ENCODE results near the gene KLHL28.

The KLHL28 gene

GRCh38 chr14:44952391-44953110 is 9.2 kb downstream of the KLHL28 start:
- DNase-seq (ENCODE audit: low spot score in 2 of 2), result no peak
- Histone ChIP-seq H3K4me3 (no peak overlapping the region), H3K27me3 (ENCODE audit: low read depth) (no peaks in the 10 kb centered on the region), H3K4me1 (no peaks in the 10 kb centered on the region), H3K36me3 (replicated peaks) (no peaks in the 10 kb centered on the region), H3K9me3 (no peaks in the 10 kb centered on the region)
- in situ Hi-C loops (cut with MboI; ENCODE audit: low sequenced_read_pairs), result no loop called here

DNA sequence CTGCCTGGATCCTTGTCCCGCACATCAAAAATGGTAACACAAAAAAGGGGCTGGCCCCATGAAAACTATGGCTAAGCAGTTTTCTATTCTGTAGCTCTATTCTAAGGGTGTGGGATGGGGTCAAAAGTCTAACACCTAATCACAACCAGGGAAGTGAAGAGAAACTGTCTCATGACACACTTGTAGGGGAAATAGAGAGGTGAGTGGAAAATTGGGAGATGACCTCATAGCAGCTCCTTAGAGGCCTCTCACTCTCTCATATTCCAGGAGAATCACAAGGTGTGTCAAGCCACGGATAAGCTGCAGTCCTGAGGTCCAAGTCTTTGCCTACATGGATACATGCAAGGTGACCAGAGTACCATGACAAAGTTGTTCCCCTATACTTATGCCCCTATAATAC is 10.7 kb downstream of the KLHL28 start:
- no peaks in the 10 kb centered on the region for H3K4me1 ChIP-seq
- no peaks in the 10 kb centered on the region for H3K36me3 ChIP-seq (replicated peaks)
- in situ Hi-C loops (cut with MboI; ENCODE audit: low sequenced_read_pairs), result no loop called here

GRCh38 chr14:44945264-44945663 is 16.5 kb downstream of the KLHL28 start:
- Histone ChIP-seq H3K36me3 (replicated peaks) (peaks cover 8% of the 10 kb centered on the region; the same call in 1 of the 2 replicates), H3K4me1 (no peaks in the 10 kb centered on the region), H3K4me3 (no peak overlapping the region), H3K9me3 (no peaks in the 10 kb centered on the region), H3K27me3 (ENCODE audit: low read depth) (no peaks in the 10 kb centered on the region)
- DNase-seq (ENCODE audit: low spot score in 2 of 2), result no peak
- in situ Hi-C loops (cut with MboI; ENCODE audit: low sequenced_read_pairs), result no loop called here

More for the DNA sequence above, 10.7 kb downstream of the KLHL28 start:
- Histone ChIP-seq H3K9me3 (no peaks in the 10 kb centered on the region), H3K27me3 (ENCODE audit: low read depth) (no peaks in the 10 kb centered on the region), H3K4me3 (no peak overlapping the region)
- DNase-seq (ENCODE audit: low spot score in 2 of 2), result no peak

DNA sequence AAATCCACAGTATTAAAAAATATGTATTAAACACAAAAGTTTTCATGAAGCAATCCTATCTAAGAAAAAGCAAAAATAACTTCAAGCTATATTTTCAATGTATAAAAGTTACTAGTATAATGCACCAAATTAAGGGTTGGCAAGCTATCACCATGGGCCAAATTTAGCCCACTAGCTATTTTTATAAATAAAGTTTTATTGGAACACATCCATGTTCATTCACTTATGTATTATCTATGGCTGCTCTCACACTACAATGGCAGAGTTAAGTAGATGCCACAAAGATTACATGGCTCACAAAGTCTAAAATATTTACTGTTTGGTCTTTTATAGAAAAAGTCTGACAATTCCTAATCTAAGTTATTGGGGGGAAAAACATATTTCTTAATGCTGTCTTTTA is 17.6 kb downstream of the KLHL28 start:
- in situ Hi-C loops (cut with MboI; ENCODE audit: low sequenced_read_pairs), result no loop called here
- Histone ChIP-seq H3K4me3 (no peak overlapping the region), H3K27me3 (ENCODE audit: low read depth) (no peaks in the 10 kb centered on the region), H3K36me3 (replicated peaks) (peaks cover 12% of the 10 kb centered on the region), H3K9me3 (no peaks in the 10 kb centered on the region), H3K4me1 (no peaks in the 10 kb centered on the region)
- no peak for DNase-seq (ENCODE audit: low spot score in 2 of 2)

DNA sequence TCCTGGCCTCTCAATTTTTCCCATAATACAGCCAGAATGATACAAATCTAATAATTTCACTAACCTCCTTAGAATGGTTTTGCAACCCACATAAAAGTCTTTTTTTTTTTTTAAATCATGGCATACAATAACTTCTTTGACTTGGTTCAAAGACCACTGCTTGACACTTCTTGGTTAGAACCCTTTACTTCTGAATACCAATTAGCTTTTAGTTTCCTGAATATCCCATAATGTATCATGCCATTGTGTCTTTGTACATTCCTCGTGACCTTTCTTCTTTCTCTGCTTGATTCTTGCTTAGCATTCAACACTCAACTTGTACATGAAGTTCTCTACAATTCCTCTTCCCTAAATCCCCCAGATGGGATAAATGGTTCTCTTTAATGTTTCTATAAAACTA is 19.3 kb downstream of the KLHL28 start:
- in situ Hi-C loops (cut with MboI; ENCODE audit: low sequenced_read_pairs), result no loop called here
- DNase-seq (ENCODE audit: low spot score in 2 of 2), result no peak
- peaks cover 12% of the 10 kb centered on the region for H3K36me3 ChIP-seq (replicated peaks)

GRCh38 chr14:44941591-44941990 is 20.2 kb downstream of the KLHL28 start:
- H3K27me3 ChIP-seq (ENCODE audit: low read depth), result no peaks in the 10 kb centered on the region
- no peak overlapping the region for H3K4me3 ChIP-seq
- no peaks in the 10 kb centered on the region for H3K9me3 ChIP-seq
- no peaks in the 10 kb centered on the region for H3K4me1 ChIP-seq
- DNase-seq (ENCODE audit: low spot score in 2 of 2), result no peak
- in situ Hi-C loops (cut with MboI; ENCODE audit: low sequenced_read_pairs), result no loop called here
- H3K36me3 ChIP-seq (replicated peaks), result peaks cover 12% of the 10 kb centered on the region

More for the DNA sequence above, 19.3 kb downstream of the KLHL28 start:
- no peaks in the 10 kb centered on the region for H3K4me1 ChIP-seq
- no peaks in the 10 kb centered on the region for H3K27me3 ChIP-seq (ENCODE audit: low read depth)
- H3K4me3 ChIP-seq, result no peak overlapping the region
- H3K9me3 ChIP-seq, result no peaks in the 10 kb centered on the region

- H3K9me3 ChIP-seq, result no peaks in the 10 kb centered on the region
- no peak overlapping the region for H3K4me3 ChIP-seq
- no peak for DNase-seq (ENCODE audit: low spot score in 2 of 2)
- no peaks in the 10 kb centered on the region for H3K4me1 ChIP-seq
- in situ Hi-C loops (cut with MboI; ENCODE audit: low sequenced_read_pairs), result no loop called here
- H3K36me3 ChIP-seq (replicated peaks), result peaks cover 12% of the 10 kb centered on the region
- no peaks in the 10 kb centered on the region for H3K27me3 ChIP-seq (ENCODE audit: low read depth)
These were observed 20.8 kb downstream of the KLHL28 start for GRCh38 chr14:44940944-44941343.

DNA sequence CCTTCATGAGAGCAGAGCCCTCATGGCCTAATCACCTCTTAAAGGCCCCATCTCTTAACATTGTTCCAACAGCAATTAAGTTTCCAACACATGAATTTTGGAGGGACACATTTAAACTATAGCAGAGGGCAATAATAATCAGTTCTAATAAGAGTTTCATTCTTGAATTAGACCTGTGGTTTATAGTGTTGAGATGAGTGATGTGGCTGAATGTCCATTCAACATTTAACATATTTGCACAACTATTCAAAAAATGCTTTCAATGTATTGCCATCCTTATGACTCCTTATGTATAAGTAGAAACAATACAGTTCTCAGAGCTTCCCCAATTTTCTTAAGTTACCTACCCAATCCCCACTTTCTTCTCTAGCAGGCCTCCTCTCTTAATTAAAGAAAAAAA is 21.5 kb downstream of the KLHL28 start:
- DNase-seq (ENCODE audit: low spot score in 2 of 2), result no peak
- Histone ChIP-seq H3K36me3 (replicated peaks) (peaks cover 7% of the 10 kb centered on the region), H3K4me3 (no peak overlapping the region), H3K4me1 (no peaks in the 10 kb centered on the region), H3K9me3 (no peaks in the 10 kb centered on the region), H3K27me3 (ENCODE audit: low read depth) (no peaks in the 10 kb centered on the region)
- in situ Hi-C loops (cut with MboI; ENCODE audit: low sequenced_read_pairs), result no loop called here

DNA sequence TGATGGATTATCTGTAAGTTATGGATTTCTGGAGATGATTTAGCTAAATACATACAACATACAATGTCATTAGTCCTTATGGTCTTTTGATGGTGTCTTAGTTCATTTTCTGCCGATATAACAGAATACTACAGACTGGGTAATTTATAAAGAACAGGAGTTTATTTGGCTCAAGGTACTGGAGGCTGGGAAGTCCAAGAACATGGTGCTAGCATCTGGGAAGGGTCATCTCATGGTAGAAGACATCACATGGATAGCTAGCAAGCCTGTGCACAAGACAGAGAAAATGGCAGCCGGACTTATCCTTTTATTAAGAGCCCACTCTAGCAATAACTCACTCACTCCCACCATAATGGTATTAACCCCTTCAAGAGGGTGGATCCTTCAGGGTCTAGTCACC is 24.2 kb downstream of the KLHL28 start:
- H3K9me3 ChIP-seq, result no peaks in the 10 kb centered on the region
- 0 out of 2 replicates have a peak, but pooled peaks cover 3% of the 10 kb centered on the region for H3K4me1 ChIP-seq
- peaks cover 6% of the 10 kb centered on the region for H3K36me3 ChIP-seq (replicated peaks)
- no peak overlapping the region for H3K4me3 ChIP-seq
- DNase-seq (ENCODE audit: low spot score in 2 of 2), result no peak
- in situ Hi-C loops (cut with MboI; ENCODE audit: low sequenced_read_pairs), result no loop called here
- no peaks in the 10 kb centered on the region for H3K27me3 ChIP-seq (ENCODE audit: low read depth)

DNA sequence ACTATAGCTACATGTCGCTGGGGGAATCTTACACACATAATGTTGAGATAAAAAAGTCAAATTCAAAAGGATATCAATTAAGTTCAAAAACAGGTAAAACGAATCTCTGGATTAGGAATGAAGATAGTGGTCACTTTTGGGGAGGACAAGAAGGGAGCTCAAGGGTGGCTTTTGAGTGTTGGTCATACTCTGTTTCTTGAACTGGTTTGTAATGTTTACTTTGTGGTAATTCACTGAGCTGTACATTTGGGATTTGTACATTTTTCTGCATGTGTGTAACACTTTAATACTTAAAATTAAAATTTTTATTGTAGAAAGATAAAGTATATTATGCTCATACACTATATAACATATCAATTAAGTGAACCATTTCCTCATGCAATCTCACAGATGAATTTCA is 26.6 kb downstream of the KLHL28 start:
- no peak for DNase-seq (ENCODE audit: low spot score in 2 of 2)
- Histone ChIP-seq H3K36me3 (replicated peaks) (peaks cover 2% of the 10 kb centered on the region), H3K4me1 (peaks cover 16% of the 10 kb centered on the region), H3K27me3 (ENCODE audit: low read depth) (no peaks in the 10 kb centered on the region), H3K4me3 (no peak overlapping the region), H3K9me3 (no peaks in the 10 kb centered on the region)
- in situ Hi-C loops (cut with MboI; ENCODE audit: low sequenced_read_pairs), result no loop called here

DNA sequence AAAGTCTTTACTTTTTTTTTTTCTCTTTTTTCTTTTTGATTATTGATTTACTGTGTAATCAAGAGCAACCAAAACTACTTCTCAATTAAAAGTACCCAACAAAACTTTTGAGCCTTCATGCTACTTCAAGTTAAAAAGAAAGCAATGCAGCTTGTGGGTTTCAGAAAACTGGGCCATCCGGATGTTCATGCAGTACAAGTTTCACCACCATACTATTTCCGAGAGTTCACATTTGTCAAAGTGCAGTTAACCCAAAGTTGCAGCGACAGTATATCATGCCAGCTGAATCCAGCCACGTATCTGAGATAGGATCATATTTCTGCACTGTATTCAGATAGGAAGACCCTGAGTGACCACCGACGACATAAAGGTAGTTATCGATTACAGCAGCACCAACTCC is 33.0 kb downstream of the KLHL28 start:
- Histone ChIP-seq H3K4me3 (no peak overlapping the region), H3K36me3 (replicated peaks) (no peaks in the 10 kb centered on the region), H3K4me1 (peaks cover 16% of the 10 kb centered on the region), H3K9me3 (no peaks in the 10 kb centered on the region), H3K27me3 (ENCODE audit: low read depth) (no peaks in the 10 kb centered on the region)
- in situ Hi-C loops (cut with MboI; ENCODE audit: low sequenced_read_pairs), result no loop called here
- no peak for DNase-seq (ENCODE audit: low spot score in 2 of 2)

- DNase-seq (ENCODE audit: low spot score in 2 of 2), result peak in 1 of 2 experiments; percentile 51
- no peaks in the 10 kb centered on the region for H3K36me3 ChIP-seq (replicated peaks)
- peaks cover 9% of the 10 kb centered on the region for H3K4me1 ChIP-seq
- in situ Hi-C loops (cut with MboI; ENCODE audit: low sequenced_read_pairs), result no loop called here
- H3K9me3 ChIP-seq, result no peaks in the 10 kb centered on the region
- no peaks in the 10 kb centered on the region for H3K27me3 ChIP-seq (ENCODE audit: low read depth)
- no peak overlapping the region for H3K4me3 ChIP-seq
These were observed 46.9 kb downstream of the KLHL28 start for GRCh38 chr14:44914849-44915248.

GRCh38 chr14:44912041-44912869 is 49.5 kb downstream of the KLHL28 start:
- Histone ChIP-seq H3K9me3 (no peaks in the 10 kb centered on the region), H3K27me3 (ENCODE audit: low read depth) (no peaks in the 10 kb centered on the region), H3K36me3 (replicated peaks) (no peaks in the 10 kb centered on the region), H3K4me1 (peaks cover 9% of the 10 kb centered on the region), H3K4me3 (no peak overlapping the region)
- no peak for DNase-seq (ENCODE audit: low spot score in 2 of 2)
- in situ Hi-C loops (cut with MboI; ENCODE audit: low sequenced_read_pairs), result no loop called here

DNA sequence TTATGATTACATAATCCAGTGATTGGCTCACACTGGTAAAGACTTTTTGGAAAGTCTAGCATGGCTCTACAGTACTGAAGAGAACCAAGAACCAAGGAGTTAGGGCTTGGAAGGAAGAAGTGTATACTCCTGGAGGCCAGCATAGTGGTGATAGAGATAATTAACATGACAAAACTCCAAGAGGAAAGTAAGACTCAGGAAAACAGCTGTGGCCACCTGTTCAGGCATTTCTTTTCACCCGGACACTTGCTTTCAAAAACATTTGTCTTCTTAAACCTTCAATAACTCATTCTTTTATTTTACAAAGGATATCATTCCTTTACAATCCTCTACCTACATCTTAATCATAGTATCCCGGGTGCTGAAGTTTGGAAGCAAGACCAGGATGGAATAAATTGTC is 50.9 kb downstream of the KLHL28 start:
- Histone ChIP-seq H3K36me3 (replicated peaks) (no peaks in the 10 kb centered on the region), H3K9me3 (no peaks in the 10 kb centered on the region), H3K27me3 (ENCODE audit: low read depth) (no peaks in the 10 kb centered on the region), H3K4me1 (peaks cover 9% of the 10 kb centered on the region), H3K4me3 (no peak overlapping the region)
- peak in 1 of 2 experiments; percentile 13 for DNase-seq (ENCODE audit: low spot score in 2 of 2)
- in situ Hi-C loops (cut with MboI; ENCODE audit: low sequenced_read_pairs), result no loop called here

Measured in HAP-1 (cell line).